GM21423 (cell line): ENCODE results near the gene TRIM43.
"Not testable (repeated sequence)": the region's sequence is repeated elsewhere in the genome, so short reads cannot be mapped to it uniquely, and the experiment has no call there.

Source experiments
- ATAC-seq: cut with Tn5 transposase; IDR thresholded peaks from one replicate; pipeline ENCODE4 v1.9.1; 2021; ENCODE audit warnings: mild to moderate bottlenecking, moderate library complexity; ENCODE audit not compliant: unreplicated experiment

Gene TRIM43

GRCh38 chr2:95640515-95641288 is 48.9 kb downstream of the TRIM43 start:
- not testable (repeated sequence) for ATAC-seq

- not testable (repeated sequence) for ATAC-seq
These were observed 49.4 kb downstream of the TRIM43 start for GRCh38 chr2:95641289-95641575.

GRCh38 chr2:95641787-95642186 is 50.0 kb downstream of the TRIM43 start:
- ATAC-seq, result not testable (repeated sequence)

- not testable (repeated sequence) for ATAC-seq
These were observed 50.6 kb downstream of the TRIM43 start for GRCh38 chr2:95642360-95642759.

GRCh38 chr2:95642951-95643350 is 51.1 kb downstream of the TRIM43 start:
- not testable (repeated sequence) for ATAC-seq

GRCh38 chr2:95645312-95645711 is 53.5 kb downstream of the TRIM43 start:
- not testable (repeated sequence) for ATAC-seq

- not testable (repeated sequence) for ATAC-seq
These were observed 54.6 kb downstream of the TRIM43 start for GRCh38 chr2:95646274-95646994.

GRCh38 chr2:95648894-95649544 is 57.2 kb downstream of the TRIM43 start:
- ATAC-seq, result not testable (repeated sequence)
